ENCODE data around the gene ADM2. TPM values are rescaled to one million over a fixed set of nuclear protein-coding genes. Genes with fewer than 3 reads are reported as not detected.

Gene ADM2
- total RNA-seq, 1 experiment from 2014 or later = 10.5 TPM

DNA sequence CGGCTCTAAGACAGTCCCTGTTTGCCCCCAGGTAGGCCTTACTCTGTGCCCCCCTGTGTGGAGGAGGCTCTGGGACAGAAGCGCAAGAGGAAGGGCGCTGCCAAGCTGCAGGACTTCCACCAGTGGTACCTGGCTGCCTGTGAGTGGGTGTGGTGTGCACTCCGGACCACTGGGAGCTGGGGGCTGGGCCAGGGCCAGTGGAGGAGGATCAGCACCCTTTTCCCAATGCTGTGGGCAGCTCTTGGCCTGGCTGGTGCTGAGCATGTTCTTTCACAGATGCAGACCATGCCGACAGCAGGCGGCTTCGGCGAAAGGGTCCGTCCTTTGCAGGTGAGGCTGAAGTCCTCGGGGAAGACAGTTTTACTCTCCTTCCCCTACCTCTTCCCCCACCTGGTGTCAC, 40.4 kb downstream of the ADM2 start:
- peaks cover 12% of the 10 kb centered on the region for H3K4me1 ChIP-seq (replicated peaks; ENCODE audit: insufficient read depth)
- no peak for TF ChIP-seq EZH2 (IDR thresholded peaks at IDR 0.05; ENCODE audit: low read depth)
- TF ChIP-seq, protein P1, sequence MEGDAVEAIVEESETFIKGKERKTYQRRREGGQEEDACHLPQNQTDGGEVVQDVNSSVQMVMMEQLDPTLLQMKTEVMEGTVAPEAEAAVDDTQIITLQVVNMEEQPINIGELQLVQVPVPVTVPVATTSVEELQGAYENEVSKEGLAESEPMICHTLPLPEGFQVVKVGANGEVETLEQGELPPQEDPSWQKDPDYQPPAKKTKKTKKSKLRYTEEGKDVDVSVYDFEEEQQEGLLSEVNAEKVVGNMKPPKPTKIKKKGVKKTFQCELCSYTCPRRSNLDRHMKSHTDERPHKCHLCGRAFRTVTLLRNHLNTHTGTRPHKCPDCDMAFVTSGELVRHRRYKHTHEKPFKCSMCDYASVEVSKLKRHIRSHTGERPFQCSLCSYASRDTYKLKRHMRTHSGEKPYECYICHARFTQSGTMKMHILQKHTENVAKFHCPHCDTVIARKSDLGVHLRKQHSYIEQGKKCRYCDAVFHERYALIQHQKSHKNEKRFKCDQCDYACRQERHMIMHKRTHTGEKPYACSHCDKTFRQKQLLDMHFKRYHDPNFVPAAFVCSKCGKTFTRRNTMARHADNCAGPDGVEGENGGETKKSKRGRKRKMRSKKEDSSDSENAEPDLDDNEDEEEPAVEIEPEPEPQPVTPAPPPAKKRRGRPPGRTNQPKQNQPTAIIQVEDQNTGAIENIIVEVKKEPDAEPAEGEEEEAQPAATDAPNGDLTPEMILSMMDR (conservative IDR thresholded peaks at IDR 0.05) = no peak
- H3K4me3 ChIP-seq = no peak overlapping the region
- H3K9me2 ChIP-seq (ENCODE audit: insufficient read depth) = no peaks in the 10 kb centered on the region
- peaks cover 24% of the 10 kb centered on the region for H4K20me1 ChIP-seq (ENCODE audit: insufficient read depth)
- DNase-seq = no peak
- ChIA-PET POLR2A (ENCODE audit: unreplicated experiment) (no interaction called here), CTCF (interaction anchor here (0.5 kb wide), 1 partner anchor 23 kb away, joined by 14 read pairs; no protein-coding TSS in a partner anchor)
- no peak overlapping the region for H2AFZ ChIP-seq
- peaks cover 23% of the 10 kb centered on the region for H3K79me2 ChIP-seq (ENCODE audit: low read depth)
- peaks cover 30% of the 10 kb centered on the region for H3F3A ChIP-seq (ENCODE audit: insufficient read depth, low read depth)
- no peaks in the 10 kb centered on the region for H3K27me3 ChIP-seq (ENCODE audit: insufficient read depth, low read depth)
- peaks cover 26% of the 10 kb centered on the region for H3K36me3 ChIP-seq (ENCODE audit: low read depth)
- BruUV-seq (replicated peaks) = no TSS peak
- H3K27ac ChIP-seq = no peak overlapping the region
- no peak overlapping the region for H3K4me2 ChIP-seq
- H3K9me3 ChIP-seq (ENCODE audit: insufficient read depth, low read depth) = no peaks in the 10 kb centered on the region
- intact Hi-C loops (cut with micrococcal nuclease; ENCODE audit: unreplicated experiment) = no loop called here

DNA sequence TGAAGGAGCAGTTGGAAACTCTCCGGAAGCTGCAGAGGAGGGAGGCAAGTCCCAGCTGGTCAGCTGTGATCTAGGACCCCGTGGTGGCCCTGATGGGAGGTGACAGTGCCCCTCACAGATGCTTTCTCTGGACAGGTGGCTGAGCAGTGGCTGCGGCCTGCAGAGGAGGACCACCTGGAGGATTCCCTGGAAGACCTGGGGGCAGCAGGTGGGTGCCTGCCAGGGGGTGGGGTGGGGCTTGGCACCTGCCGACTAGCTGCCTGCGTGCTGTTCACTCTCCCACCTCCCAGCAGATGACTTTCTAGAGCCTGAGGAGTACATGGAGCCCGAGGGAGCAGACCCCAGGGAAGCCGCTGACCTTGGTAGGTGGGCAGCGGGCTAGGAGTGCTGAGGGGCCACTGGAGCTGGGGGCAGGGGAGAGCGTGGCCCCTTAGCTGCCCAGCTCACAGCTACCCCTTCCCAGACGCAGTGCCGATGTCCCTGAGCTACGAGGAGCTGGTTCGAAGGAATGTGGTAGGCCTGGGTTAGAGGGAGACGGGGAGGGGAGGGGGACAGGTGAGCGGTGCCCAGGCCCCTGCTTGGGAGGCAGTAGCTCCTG, 41.0 kb downstream of the ADM2 start:
- no peak overlapping the region for H2AFZ ChIP-seq
- no peak overlapping the region for H3K4me2 ChIP-seq
- H3K4me1 ChIP-seq (replicated peaks; ENCODE audit: insufficient read depth) = peaks cover 16% of the 10 kb centered on the region
- no peaks in the 10 kb centered on the region for H3K9me3 ChIP-seq (ENCODE audit: insufficient read depth, low read depth)
- H3K9me2 ChIP-seq (ENCODE audit: insufficient read depth) = no peaks in the 10 kb centered on the region
- no peak overlapping the region for H3K4me3 ChIP-seq
- peaks cover 33% of the 10 kb centered on the region for H3F3A ChIP-seq (ENCODE audit: insufficient read depth, low read depth)
- H3K27ac ChIP-seq = no peak overlapping the region
- intact Hi-C loops (cut with micrococcal nuclease; ENCODE audit: unreplicated experiment) = no loop called here
- H4K20me1 ChIP-seq (ENCODE audit: insufficient read depth) = peaks cover 24% of the 10 kb centered on the region
- DNase-seq = no peak
- H3K27me3 ChIP-seq (ENCODE audit: insufficient read depth, low read depth) = no peaks in the 10 kb centered on the region
- H3K36me3 ChIP-seq (ENCODE audit: low read depth) = peaks cover 26% of the 10 kb centered on the region
- BruUV-seq (replicated peaks) = no TSS peak
- peaks cover 23% of the 10 kb centered on the region for H3K79me2 ChIP-seq (ENCODE audit: low read depth)
- CTCF ChIA-PET = no interaction called here
- POLR2A ChIA-PET (ENCODE audit: unreplicated experiment) = no interaction called here
- TF ChIP-seq, protein P1 (conservative IDR thresholded peaks at IDR 0.05) = no peak
- no peak for TF ChIP-seq EZH2 (IDR thresholded peaks at IDR 0.05; ENCODE audit: low read depth)

DNA sequence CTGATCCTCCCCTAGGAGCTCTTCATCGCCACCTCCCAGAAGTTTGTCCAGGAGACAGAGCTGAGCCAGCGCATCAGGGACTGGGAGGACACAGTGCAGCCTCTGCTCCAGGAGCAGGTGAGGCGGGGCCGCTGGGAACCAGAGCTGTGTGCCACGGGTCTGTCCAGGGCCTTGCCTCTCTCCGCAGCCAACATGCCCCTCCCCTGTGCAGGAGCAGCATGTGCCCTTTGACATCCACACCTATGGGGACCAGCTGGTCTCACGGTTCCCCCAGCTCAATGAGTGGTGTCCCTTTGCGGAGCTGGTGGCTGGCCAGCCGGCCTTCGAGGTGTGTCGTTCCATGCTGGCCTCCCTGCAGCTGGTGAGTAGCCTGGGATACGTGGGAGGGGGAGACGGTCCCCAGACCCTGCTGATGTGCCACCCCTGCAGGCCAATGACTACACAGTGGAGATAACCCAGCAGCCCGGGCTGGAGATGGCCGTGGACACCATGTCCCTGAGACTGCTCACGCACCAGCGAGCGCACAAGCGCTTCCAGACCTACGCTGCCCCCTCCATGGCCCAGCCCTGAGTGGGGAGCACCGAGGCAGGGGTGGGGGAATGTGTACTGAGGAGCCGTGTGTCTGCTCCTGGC, 41.6 kb downstream of the ADM2 start:
- no peak overlapping the region for H3K4me2 ChIP-seq
- TF ChIP-seq, protein P1 (conservative IDR thresholded peaks at IDR 0.05) = no peak
- TF ChIP-seq EZH2 (IDR thresholded peaks at IDR 0.05; ENCODE audit: low read depth) = no peak
- no peaks in the 10 kb centered on the region for H3K9me3 ChIP-seq (ENCODE audit: insufficient read depth, low read depth)
- CTCF ChIA-PET = no interaction called here
- H3K4me1 ChIP-seq (replicated peaks; ENCODE audit: insufficient read depth) = peaks cover 22% of the 10 kb centered on the region
- H2AFZ ChIP-seq = no peak overlapping the region
- H3K79me2 ChIP-seq (ENCODE audit: low read depth) = peaks cover 23% of the 10 kb centered on the region
- H3K27ac ChIP-seq = no peak overlapping the region
- intact Hi-C loops (cut with micrococcal nuclease; ENCODE audit: unreplicated experiment) = no loop called here
- no peaks in the 10 kb centered on the region for H3K27me3 ChIP-seq (ENCODE audit: insufficient read depth, low read depth)
- H4K20me1 ChIP-seq (ENCODE audit: insufficient read depth) = peaks cover 24% of the 10 kb centered on the region
- no peak overlapping the region for H3K4me3 ChIP-seq
- POLR2A ChIA-PET (ENCODE audit: unreplicated experiment) = no interaction called here
- DNase-seq = no peak
- H3F3A ChIP-seq (ENCODE audit: insufficient read depth, low read depth) = peaks cover 40% of the 10 kb centered on the region
- peaks cover 22% of the 10 kb centered on the region for H3K36me3 ChIP-seq (ENCODE audit: low read depth)
- H3K9me2 ChIP-seq (ENCODE audit: insufficient read depth) = no peaks in the 10 kb centered on the region
- BruUV-seq (replicated peaks) = no TSS peak
